Endothelial cell (in vitro differentiated cells): ENCODE data around the gene TRAF3IP1. TPM values are rescaled to one million over a fixed set of nuclear protein-coding genes. Genes with fewer than 3 reads are reported as not detected.
A peak's percentile ranks its signal among the peaks of the same experiment; 100 is the strongest.
"Not testable (repeated sequence)": the region's sequence is repeated elsewhere in the genome, so short reads cannot be mapped to it uniquely, and the experiment has no call there.

Experiments used
- DNase-seq: peaks from one replicate; pipeline ENCODE4 v3.0.0; 2021; ENCODE audit warnings: low spot score
- H3K27ac Mint-ChIP-seq: one replicate; pipeline ENCODE4 v1.8.0; 2021; ENCODE audit warnings: mixed read lengths, inconsistent platforms; ENCODE audit not compliant: unreplicated experiment
- H3K27me3 Mint-ChIP-seq: one replicate; pipeline ENCODE4 v1.8.0; 2021; ENCODE audit warnings: mild to moderate bottlenecking, moderate library complexity, mixed read lengths, inconsistent platforms; ENCODE audit not compliant: unreplicated experiment
- H3K36me3 Mint-ChIP-seq: one replicate; pipeline ENCODE4 v1.8.0; 2021; ENCODE audit warnings: mild to moderate bottlenecking, low read depth, mixed read lengths, inconsistent platforms; ENCODE audit not compliant: unreplicated experiment
- H3K4me1 Mint-ChIP-seq: one replicate; pipeline ENCODE4 v1.8.0; 2021; ENCODE audit warnings: mild to moderate bottlenecking, mixed read lengths, inconsistent platforms; ENCODE audit not compliant: unreplicated experiment
- H3K4me3 Mint-ChIP-seq: one replicate; pipeline ENCODE4 v1.8.0; 2021; ENCODE audit warnings: mild to moderate bottlenecking, mixed read lengths, inconsistent platforms; ENCODE audit not compliant: unreplicated experiment
- H3K9me3 Mint-ChIP-seq: one replicate; pipeline ENCODE4 v1.8.0; 2021; ENCODE audit warnings: mixed read lengths, inconsistent platforms; ENCODE audit not compliant: unreplicated experiment
- CTCF ChIP-seq: fragments of 200-600 bp; sonication (generic); IDR thresholded peaks from one replicate; pipeline ENCODE4 v1.5.0; 2021; ENCODE audit warnings: antibody characterized with exemption; ENCODE audit not compliant: unreplicated experiment
- total RNA-seq: library from RNA; stranded (reverse); fragmentation: NEBNext Ultra II Directional; extraction: Animal tissue kit (Norgen Biotek cat#: 25700); gene quantifications from one replicate; pipeline ENCODE4 v1.2.1, GENCODE V29; 2021; ENCODE audit not compliant: unreplicated experiment

The TRAF3IP1 gene
- total RNA-seq, 1 donor from 2014 or later = 17.1 TPM

DNA sequence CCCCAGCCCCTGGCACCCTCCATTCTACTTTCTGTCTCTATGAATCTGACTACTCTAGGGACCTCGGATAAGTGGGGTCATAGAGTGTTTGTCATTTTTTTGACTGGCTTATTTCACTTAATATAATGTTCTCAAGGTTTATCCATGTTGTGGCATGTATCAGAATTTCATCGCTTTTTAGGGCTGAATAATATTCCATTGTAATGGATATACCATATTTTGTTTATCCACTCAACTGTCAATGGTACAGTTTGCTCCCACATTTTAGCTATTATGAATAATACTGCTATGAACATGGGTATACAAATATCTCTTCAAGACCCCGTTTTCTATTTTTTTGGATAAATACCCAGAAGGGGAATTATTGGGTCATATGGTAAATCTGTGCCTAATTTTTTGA, 7.4 kb downstream of the TRAF3IP1 start:
- peak overlapping the region; percentile 56 for H3K4me3 Mint-ChIP-seq
- no peaks in the 10 kb centered on the region for H3K9me3 Mint-ChIP-seq
- TF ChIP-seq CTCF = no peak
- H3K27me3 Mint-ChIP-seq = no peaks in the 10 kb centered on the region
- no peak overlapping the region for H3K27ac Mint-ChIP-seq
- no peaks in the 10 kb centered on the region for H3K4me1 Mint-ChIP-seq
- no peak for DNase-seq
- peaks cover 22% of the 10 kb centered on the region for H3K36me3 Mint-ChIP-seq

- DNase-seq = no peak
- Mint-ChIP-seq H3K27me3 (no peaks in the 10 kb centered on the region), H3K4me1 (no peaks in the 10 kb centered on the region), H3K9me3 (no peaks in the 10 kb centered on the region), H3K36me3 (peaks cover 21% of the 10 kb centered on the region), H3K27ac (no peak overlapping the region), H3K4me3 (no peak overlapping the region)
- no peak for TF ChIP-seq CTCF
Measured at GRCh38 chr2:238330391-238330790, 10.1 kb downstream of the TRAF3IP1 start.

DNA sequence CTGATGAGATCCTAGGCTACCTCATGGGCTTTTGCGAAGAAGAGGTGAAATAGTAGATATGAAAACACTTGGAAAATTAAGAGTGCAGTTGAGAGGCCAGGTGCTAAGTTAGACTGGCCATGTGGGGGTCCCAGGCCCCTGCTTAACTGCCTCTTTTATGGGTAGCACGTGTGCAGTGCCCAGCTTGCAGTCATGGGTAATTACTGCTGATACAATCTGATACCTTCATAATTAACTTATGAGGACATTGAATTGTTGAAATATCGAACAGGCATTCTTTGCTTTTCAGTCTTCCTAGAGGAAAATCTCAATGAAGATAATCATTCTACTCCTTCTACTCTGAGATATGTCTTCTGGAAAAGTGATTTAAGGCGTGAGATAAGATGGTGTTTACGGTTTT, 11.6 kb downstream of the TRAF3IP1 start:
- no peaks in the 10 kb centered on the region for H3K4me1 Mint-ChIP-seq
- no peak for TF ChIP-seq CTCF
- H3K4me3 Mint-ChIP-seq = no peak overlapping the region
- no peaks in the 10 kb centered on the region for H3K9me3 Mint-ChIP-seq
- peaks cover 20% of the 10 kb centered on the region for H3K36me3 Mint-ChIP-seq
- H3K27ac Mint-ChIP-seq = no peak overlapping the region
- no peak for DNase-seq
- no peaks in the 10 kb centered on the region for H3K27me3 Mint-ChIP-seq

DNA sequence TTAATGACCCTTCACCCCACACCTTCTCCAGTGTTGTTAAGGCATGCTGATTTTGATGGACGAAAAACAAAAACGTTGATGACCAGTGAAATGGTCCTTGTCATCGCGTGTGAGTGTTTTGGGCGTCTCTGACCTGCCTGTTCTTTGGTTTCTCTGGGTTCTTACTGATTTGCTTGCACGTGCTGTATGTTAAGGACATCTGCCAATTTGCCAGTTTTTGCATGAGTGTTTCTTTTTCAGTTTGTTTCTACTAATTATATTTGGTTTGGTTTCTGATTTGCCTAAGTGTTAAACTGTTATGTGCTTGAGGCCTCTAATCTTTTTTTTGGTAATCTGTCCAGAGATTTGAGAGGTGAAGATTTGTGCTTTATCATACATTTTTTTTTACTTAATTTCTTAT, 14.6 kb downstream of the TRAF3IP1 start:
- TF ChIP-seq CTCF = no peak
- no peak overlapping the region for H3K27ac Mint-ChIP-seq
- peaks cover 2% of the 10 kb centered on the region for H3K27me3 Mint-ChIP-seq
- H3K4me3 Mint-ChIP-seq = no peak overlapping the region
- no peaks in the 10 kb centered on the region for H3K9me3 Mint-ChIP-seq
- peaks cover 4% of the 10 kb centered on the region for H3K36me3 Mint-ChIP-seq
- DNase-seq = no peak
- H3K4me1 Mint-ChIP-seq = peaks cover 4% of the 10 kb centered on the region

DNA sequence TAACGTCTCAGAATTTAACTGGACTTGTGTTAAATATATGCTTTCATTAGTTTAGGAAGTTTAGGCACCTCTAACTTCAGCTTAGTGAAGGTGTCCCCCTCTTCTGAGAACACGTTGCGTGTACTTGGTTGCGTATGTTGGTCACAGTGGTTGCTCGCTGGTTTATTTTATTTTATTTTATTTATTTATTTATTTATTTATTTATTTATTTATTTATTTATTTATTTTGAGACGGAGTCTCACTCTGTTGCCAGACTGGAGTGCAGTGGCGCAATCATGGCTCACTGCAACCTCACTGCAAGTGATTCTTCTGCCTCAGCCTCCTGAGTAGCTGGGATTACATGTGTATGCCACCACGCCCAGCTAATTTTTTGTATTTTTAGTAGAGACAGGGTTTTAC, 15.3 kb downstream of the TRAF3IP1 start:
- DNase-seq, H3K27ac Mint-ChIP-seq, H3K36me3 Mint-ChIP-seq, H3K4me1 Mint-ChIP-seq, H3K27me3 Mint-ChIP-seq, H3K4me3 Mint-ChIP-seq, H3K9me3 Mint-ChIP-seq: not testable (repeated sequence)

DNA sequence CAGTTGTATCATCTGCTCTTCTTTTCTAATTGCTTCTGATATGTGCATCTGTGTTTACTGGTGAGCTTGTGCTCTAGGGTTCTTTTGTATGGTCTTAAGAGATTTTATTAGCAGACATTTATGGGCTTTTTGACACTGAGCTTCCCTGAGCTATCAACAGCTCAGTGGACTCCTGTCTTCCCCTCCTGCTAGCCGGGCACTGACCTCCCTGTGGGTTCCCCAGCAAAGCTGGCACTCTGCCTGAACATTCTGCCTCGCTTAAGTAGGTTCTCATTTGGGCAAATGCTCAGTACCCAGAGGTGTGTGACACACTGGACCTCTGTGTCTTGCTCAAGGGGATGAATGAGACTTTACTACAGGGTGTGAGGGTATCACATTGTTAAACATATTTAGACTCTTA, 15.8 kb downstream of the TRAF3IP1 start:
- Mint-ChIP-seq H3K36me3 (peaks cover 4% of the 10 kb centered on the region), H3K4me3 (no peak overlapping the region), H3K4me1 (peaks cover 4% of the 10 kb centered on the region), H3K27me3 (peaks cover 2% of the 10 kb centered on the region), H3K27ac (no peak overlapping the region), H3K9me3 (no peaks in the 10 kb centered on the region)
- no peak for TF ChIP-seq CTCF
- DNase-seq = no peak
